Stimulated activated CD8-positive, alpha-beta memory T cell treated with anti-CD3 and anti-CD28 coated beads, Interleukin-4, amount 100 ng/mL, for 48 hours (primary cell): ENCODE results near the gene MINDY3.
"Not testable (repeated sequence)": the region's sequence is repeated elsewhere in the genome, so short reads cannot be mapped to it uniquely, and the experiment has no call there.

Experiments
- DNase-seq: peaks from one replicate; pipeline ENCODE4 v3.0.0-alpha.2; 2020

Gene MINDY3

DNA sequence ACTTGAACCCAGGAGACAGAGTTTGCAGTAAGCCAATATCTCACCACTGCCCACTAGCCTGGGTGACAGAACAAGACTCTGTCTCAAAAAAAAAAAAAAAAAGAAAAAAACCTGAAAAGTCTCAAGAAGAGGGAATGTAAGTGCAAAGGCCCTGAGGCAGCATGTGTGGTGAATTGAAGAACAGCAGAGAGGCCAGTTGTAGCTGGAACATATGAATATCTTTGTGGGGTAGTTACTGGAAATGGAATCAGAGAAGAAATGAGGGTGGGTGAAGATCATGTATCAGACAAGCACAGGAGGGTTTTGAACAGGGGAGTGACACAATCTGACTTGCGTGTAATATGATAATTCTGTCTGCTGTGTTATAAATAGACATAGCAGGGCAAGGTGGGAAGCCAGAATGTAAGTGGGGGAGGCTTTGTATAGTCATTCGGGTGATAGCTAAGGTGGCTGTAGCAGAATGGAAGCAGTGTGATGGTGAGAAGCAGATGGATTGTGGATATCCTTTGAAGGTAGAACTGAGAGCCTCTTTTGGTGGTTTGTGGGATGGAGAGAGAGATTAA is 95.3 kb downstream of the MINDY3 start:
- no peak for DNase-seq

GRCh38 chr10:15763006-15763405 is 97.3 kb downstream of the MINDY3 start:
- no peak for DNase-seq

DNA sequence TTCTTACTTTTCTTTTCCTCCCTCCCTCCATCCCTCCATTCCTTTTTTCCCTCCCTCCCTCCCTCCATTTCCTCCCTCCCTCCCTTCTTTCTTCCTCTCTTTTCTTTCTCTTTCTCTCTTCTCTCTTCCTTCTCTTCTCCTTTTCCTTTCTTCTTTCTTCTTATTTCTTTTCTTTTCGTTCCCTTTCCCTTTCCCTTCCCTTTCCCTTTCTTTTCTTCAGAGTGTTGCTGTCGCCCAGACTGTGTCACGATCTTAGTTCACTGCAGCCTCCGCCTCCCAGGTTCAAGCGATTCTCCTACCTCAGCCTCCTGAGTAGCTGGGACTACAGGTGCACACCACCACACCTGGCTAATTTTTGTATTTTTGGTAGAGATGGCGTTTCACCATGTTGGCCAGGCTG is 98.1 kb downstream of the MINDY3 start:
- not testable (repeated sequence) for DNase-seq

DNA sequence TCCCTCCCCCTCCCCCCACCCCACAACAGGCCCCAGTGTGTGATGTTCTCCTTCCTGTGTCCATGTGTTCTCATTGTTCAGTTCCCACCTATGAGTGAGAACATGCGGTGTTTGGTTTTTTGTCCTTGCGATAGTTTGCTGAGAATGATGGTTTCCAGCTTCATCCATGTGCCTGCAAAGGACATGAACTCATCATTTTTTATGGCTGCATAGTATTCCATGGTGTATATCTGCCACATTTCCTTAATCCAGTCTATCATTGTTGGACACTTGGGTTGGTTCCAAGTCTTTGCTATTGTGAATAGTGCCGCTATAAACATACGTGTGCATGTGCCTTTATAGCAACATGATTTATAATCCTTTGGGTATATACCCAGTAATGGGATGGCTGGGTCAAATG is 99.1 kb downstream of the MINDY3 start:
- not testable (repeated sequence) for DNase-seq

GRCh38 chr10:15760681-15761080 is 99.6 kb downstream of the MINDY3 start:
- no peak for DNase-seq

- no peak for DNase-seq
Observed at GRCh38 chr10:15759265-15759664, 101.0 kb downstream of the MINDY3 start.

DNA sequence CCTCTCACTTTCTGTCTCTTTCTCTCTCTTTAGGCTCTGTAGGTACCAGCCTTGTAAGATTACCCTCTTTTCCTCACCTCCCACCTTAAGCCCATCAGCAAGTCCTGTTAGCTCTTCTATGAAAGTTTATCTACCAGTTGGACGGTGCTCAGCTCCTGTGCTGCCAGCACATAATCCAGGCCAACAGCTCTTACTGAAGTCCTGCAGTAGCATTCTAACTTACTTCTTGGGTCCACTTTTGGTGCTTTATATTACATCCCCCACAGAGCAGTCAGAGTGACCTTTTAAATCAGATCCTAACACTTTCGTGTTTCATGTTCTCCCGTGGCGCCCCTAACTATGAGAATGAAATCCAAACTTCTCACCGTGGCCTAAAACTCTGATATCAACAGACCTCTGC is 101.7 kb downstream of the MINDY3 start:
- no peak for DNase-seq

GRCh38 chr10:15754937-15755336 is 105.4 kb downstream of the MINDY3 start:
- DNase-seq = no peak

GRCh38 chr10:15751046-15751445 is 109.3 kb downstream of the MINDY3 start:
- no peak for DNase-seq

DNA sequence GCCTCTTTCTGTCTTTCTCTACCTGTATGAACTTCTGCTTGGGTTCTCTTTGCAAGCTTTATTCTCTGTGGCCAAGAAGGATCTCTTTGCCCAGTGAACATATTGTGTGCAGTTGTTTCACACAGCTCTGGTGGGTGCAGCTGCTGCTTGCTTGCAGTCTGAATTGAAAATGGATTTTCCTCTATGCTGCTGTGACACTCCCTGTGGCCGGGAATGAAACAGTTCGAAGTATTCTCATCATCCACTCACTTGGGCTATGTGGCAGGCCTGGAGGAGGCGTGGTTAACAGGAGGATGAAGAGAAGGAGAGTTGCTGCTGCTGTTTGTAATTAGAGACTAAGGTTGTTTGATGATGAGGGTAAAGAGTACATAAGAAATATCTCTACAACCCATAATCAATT is 112.2 kb downstream of the MINDY3 start:
- no peak for DNase-seq

- no peak for DNase-seq
Observed at GRCh38 chr10:15747632-15748031, 112.7 kb downstream of the MINDY3 start.

DNA sequence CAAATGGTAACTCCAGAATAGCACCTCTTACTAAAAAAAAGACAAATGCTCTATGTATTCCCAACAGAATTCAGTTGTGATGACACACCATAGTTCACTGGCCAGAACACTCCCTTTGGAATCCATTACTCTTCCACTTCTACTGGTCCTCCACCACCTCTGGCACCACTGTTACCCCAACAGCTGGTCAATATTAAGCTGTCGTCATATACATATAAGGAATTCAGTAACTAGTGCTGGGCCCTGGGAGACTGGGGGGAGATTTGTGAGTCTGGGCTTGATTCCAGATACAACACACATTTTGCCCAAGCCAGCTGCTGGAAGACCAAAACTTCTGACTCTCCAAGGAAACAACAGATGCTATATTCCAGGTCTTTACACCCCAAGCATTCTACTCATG is 114.6 kb downstream of the MINDY3 start:
- no peak for DNase-seq

- DNase-seq = peak; percentile 70
Observed at GRCh38 chr10:15744217-15744865, 116.0 kb downstream of the MINDY3 start.

DNA sequence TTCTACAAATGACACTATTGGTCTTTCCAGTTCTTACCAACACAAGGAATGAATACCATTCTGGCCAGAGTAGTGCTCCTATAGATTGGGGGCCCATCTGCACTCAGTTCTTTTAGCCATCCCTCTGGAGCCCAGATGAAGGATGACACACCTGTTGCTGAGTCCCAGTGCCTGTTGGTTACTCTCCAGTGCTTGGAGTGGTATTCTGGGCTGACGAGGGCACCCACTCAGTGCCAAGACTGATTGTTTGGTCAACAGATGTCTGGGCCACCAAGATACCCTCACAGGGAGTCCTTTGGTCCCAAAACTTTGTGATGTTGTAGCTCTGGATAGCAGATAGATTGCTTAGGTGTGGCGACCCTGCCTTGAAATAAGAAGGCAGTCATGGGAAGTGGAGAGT is 116.9 kb downstream of the MINDY3 start:
- DNase-seq = no peak

DNA sequence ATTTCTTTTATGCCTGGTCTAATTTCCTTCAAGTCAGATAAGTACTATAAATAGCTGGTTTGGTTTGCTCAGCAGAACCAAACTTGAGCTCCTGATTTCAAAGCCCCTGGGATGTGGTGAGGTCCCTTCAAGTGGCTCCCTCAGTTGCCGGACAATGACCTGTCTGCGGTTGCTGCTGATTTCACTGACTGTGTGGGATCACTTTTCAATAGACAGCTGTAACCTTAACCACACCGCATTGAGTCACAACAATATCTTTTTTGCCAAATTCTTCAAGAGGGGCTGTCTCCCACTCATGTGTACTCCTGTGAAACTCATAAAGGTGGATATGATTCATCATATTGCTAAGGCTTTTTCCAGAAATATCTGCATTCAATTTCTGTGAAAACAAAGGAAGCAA is 117.5 kb downstream of the MINDY3 start:
- DNase-seq = no peak

DNA sequence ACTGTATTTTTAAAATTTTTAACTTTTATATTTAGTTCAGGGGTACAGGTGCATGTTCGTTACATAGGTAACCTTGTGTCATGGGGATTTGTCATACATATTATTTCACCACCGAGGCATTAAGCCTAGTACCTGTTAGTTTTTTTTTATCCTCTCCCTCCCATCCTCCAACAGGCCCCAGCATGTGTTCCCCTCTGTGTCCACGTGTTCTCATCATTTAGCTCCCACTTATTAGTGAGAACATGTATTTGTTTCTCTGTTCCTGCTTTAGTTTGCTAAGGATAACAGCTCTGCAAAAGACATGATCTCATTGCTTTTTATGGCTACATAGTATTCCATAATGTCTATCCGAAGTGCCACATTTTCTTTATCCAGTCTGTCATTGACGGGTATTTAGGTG is 118.2 kb downstream of the MINDY3 start:
- DNase-seq = no peak

DNA sequence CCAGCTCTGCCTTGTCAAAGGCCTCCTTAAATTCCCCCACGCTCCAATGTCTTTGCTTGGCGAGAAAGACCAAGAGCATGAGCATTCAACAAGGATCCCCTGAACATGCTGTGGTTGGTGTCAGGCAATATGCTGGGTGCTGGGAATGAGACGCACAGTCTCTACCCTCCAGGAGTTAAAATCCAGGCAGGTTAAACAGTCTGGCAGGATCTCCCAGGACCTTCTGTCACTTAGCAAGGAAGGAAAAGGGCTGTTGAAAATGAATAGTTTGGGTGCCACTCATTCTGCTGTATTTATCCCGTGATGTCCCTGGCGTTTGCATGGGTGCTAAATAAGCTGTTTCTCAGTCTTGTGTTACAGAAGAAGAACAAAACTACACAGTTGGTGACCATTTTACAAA is 118.7 kb downstream of the MINDY3 start:
- no peak for DNase-seq

DNA sequence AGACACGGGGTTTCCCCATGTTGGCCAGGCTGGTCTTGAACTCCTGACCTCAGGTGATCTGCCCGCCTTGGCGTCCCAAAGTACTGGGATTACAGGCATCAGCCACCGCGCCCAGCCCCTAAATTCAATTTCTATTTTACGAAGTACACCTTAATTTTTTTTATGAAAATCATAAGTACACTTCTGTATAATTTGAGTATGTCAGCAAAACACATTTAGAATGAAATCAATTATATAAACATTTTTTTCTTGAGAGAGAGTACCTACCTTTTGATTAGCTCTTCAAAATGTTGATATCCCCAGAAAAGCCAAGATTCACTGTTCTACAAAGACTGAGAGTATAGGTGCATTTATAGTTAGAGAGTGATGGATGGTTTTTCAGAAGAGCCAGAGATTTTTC is 120.0 kb downstream of the MINDY3 start:
- no peak for DNase-seq

GRCh38 chr10:15739254-15739970 is 120.9 kb downstream of the MINDY3 start:
- no peak for DNase-seq

- no peak for DNase-seq
Observed at GRCh38 chr10:15738270-15738925, 121.9 kb downstream of the MINDY3 start.

DNA sequence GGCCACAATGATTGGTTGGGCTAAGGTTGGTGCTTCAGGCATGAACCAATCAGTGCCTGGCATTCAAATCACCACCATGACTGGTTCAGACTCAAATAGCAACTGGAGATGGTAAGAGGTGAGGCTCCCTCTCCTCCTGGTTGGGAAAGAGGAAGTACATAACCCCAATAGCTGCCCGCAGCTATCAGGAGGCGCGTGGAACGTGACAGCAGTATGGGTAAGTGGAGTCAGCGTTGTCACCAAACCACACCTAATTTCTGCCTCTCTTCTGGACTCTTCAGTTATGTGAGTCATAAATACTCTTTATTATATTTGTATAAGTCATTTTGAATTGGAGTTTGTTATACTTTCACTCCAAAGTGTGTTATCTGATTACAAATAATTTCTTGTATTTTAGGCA is 122.7 kb downstream of the MINDY3 start:
- DNase-seq = no peak

DNA sequence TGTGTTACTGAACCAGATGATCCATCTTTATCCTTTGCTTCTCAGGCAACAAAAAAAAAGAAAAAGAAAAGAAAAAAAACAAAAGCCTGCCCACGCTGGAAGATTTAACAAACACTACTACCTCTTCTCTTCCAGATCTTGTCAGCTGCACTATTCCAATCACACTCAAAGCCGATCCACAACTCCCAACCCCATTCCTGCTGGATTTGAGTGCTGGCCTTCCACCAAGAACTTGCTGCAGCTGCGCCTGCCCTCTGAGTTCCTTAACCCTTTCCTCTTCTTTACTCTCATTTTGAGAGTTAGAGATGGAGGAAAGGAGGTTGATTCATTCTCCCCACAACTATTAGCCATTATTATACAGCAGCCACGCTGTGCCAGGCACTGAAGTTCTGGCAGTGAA is 124.5 kb downstream of the MINDY3 start:
- DNase-seq = no peak

- no peak for DNase-seq
Observed at GRCh38 chr10:15730341-15730740, 130.0 kb downstream of the MINDY3 start.

GRCh38 chr10:15729890-15730289 is 130.4 kb downstream of the MINDY3 start:
- DNase-seq = no peak
